OCI-LY3 (cell line): ENCODE results near the gene LHFPL6.
A peak's percentile ranks its signal among the peaks of the same experiment; 100 is the strongest.

Source experiments
- CTCF ChIP-seq: fragments of 200-600, 300-600 bp; sonication (generic); IDR thresholded peaks from 2 replicates; pipeline ENCODE4 v1.5.1; 2014; ENCODE audit warnings: antibody characterized with exemption, low read length, low read depth
- EZH2phosphoT487 ChIP-seq: fragments of 200-600 bp; shearing (Covaris generic); IDR thresholded peaks from 2 replicates; pipeline ENCODE4 v1.6.1; 2018; ENCODE audit warnings: antibody characterized with exemption, mixed run types, low read depth

DNA sequence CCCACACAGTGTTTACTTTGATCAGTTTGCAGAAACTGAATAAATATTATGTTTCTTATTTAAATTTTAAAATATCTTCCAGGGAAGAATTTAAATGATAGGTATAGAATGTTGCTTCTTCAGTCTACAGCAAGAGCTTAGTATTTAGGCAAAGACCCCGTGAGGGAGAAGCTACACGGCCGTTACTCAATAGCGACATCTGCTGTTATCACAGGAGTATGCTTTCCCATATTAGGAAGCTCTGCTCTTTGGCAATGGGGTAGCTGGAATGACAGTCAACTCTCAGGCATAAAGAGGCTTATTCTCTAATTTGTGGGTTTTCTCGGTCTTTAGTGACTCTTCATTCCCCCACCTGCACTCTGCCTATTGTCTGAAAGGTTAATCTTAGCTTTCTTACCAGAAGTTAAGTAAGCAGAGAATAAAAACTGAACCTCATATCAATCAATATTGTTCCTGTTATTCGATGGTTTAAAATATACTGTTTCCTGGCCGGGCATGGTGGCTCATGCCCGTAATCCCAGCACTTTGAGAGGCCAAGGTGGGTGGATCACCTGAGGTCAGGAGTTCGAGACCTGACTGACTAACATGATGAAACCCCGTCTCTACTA is 13.2 kb upstream of the LHFPL6 start:
- peak; percentile 91 for TF ChIP-seq CTCF
- no peak for TF ChIP-seq EZH2phosphoT487
